ENCODE results near the gene UVRAG.

- TF ChIP-seq POLR2AphosphoS5 (IDR thresholded peaks at IDR 0.05; ENCODE audit: low read depth, low read length) = no peak
- no peak for TF ChIP-seq SPI1 (IDR thresholded peaks at IDR 0.05; ENCODE audit: low read depth, low read length)
Measured at GRCh38 chr11:75940911-75941310, 125.9 kb downstream of the UVRAG start.

All from GM12891 (cell line).